Measurements from ENCODE around the gene AUTS2. TPM values are rescaled to one million over a fixed set of nuclear protein-coding genes. Genes with fewer than 3 reads are reported as not detected.

The AUTS2 gene
- total RNA-seq, 1 experiment from 2014 or later = 4.6 TPM

- DNase-seq (ENCODE audit: low read depth) = no peak
Observed at GRCh38 chr7:70770154-70770553, 1171.9 kb downstream of the AUTS2 start.

GRCh38 chr7:70771451-70771850 lies 1173.2 kb downstream of the AUTS2 start:
- no peak for DNase-seq (ENCODE audit: low read depth)

GRCh38 chr7:70772891-70773290 lies 1174.6 kb downstream of the AUTS2 start:
- no peak for DNase-seq (ENCODE audit: low read depth)

GRCh38 chr7:70773406-70773805 lies 1175.1 kb downstream of the AUTS2 start:
- no peak for DNase-seq (ENCODE audit: low read depth)

GRCh38 chr7:70774950-70775527 lies 1176.8 kb downstream of the AUTS2 start:
- no peak for DNase-seq (ENCODE audit: low read depth)

GRCh38 chr7:70775570-70776156 lies 1177.4 kb downstream of the AUTS2 start:
- DNase-seq (ENCODE audit: low read depth) = peak; percentile 37

GRCh38 chr7:70776627-70777101 lies 1178.4 kb downstream of the AUTS2 start:
- DNase-seq (ENCODE audit: low read depth) = peak; percentile 21

- DNase-seq (ENCODE audit: low read depth) = no peak
Observed at GRCh38 chr7:70777251-70777650, 1179.0 kb downstream of the AUTS2 start.

- DNase-seq (ENCODE audit: low read depth) = no peak
Observed at GRCh38 chr7:70778585-70778984, 1180.3 kb downstream of the AUTS2 start.

GRCh38 chr7:70779321-70779720 lies 1181.0 kb downstream of the AUTS2 start:
- no peak for DNase-seq (ENCODE audit: low read depth)

GRCh38 chr7:70781922-70782311 lies 1183.6 kb downstream of the AUTS2 start:
- DNase-seq (ENCODE audit: low read depth) = no peak

- DNase-seq (ENCODE audit: low read depth) = no peak
Observed at GRCh38 chr7:70782796-70783195, 1184.5 kb downstream of the AUTS2 start.

GRCh38 chr7:70785427-70785826 lies 1187.2 kb downstream of the AUTS2 start:
- DNase-seq (ENCODE audit: low read depth) = peak; percentile 7

- DNase-seq (ENCODE audit: low read depth) = no peak
Observed at GRCh38 chr7:70786076-70786475, 1187.8 kb downstream of the AUTS2 start.

GRCh38 chr7:70787286-70787685 lies 1189.0 kb downstream of the AUTS2 start:
- DNase-seq (ENCODE audit: low read depth) = no peak

- DNase-seq (ENCODE audit: low read depth) = no peak
Observed at GRCh38 chr7:70787771-70788170, 1189.5 kb downstream of the AUTS2 start.

GRCh38 chr7:70788276-70788675 lies 1190.0 kb downstream of the AUTS2 start:
- no peak for DNase-seq (ENCODE audit: low read depth)

GRCh38 chr7:70789481-70790214 lies 1191.4 kb downstream of the AUTS2 start:
- DNase-seq (ENCODE audit: low read depth) = no peak

- no peak for DNase-seq (ENCODE audit: low read depth)
Observed at GRCh38 chr7:70790215-70791073, 1192.2 kb downstream of the AUTS2 start.

GRCh38 chr7:70791341-70791740 lies 1193.1 kb downstream of the AUTS2 start:
- DNase-seq (ENCODE audit: low read depth) = no peak

GRCh38 chr7:70793060-70793459 lies 1194.8 kb downstream of the AUTS2 start:
- DNase-seq (ENCODE audit: low read depth) = no peak

- DNase-seq (ENCODE audit: low read depth) = no peak
Observed at GRCh38 chr7:70793821-70794220, 1195.5 kb downstream of the AUTS2 start.

All from LHCN-M2 (cell line).